ENCODE measurements around the gene SORCS2.

- TF ChIP-seq MXI1 (IDR thresholded peaks at IDR 0.05; ENCODE audit: borderline replicate concordance, low read depth, low read length) (no peak), CTCF (conservative IDR thresholded peaks at IDR 0.05; ENCODE audit: low read depth, low read length) (no peak), RCOR1 (IDR thresholded peaks at IDR 0.05; ENCODE audit: insufficient replicate concordance, low read length) (no peak), MAFK (IDR thresholded peaks at IDR 0.05; ENCODE audit: low read depth, low read length) (no peak), RFX5 (IDR thresholded peaks at IDR 0.05; ENCODE audit: low read depth, low read length) (no peak), POLR2A (IDR thresholded peaks at IDR 0.05; ENCODE audit: low read depth, low read length) (no peak), USF2 (IDR thresholded peaks at IDR 0.05; ENCODE audit: low read depth, low read length) (no peak), CEBPB (IDR thresholded peaks at IDR 0.05; ENCODE audit: low read depth, low read length) (no peak), MAZ (IDR thresholded peaks at IDR 0.05; ENCODE audit: borderline replicate concordance, low read depth, low read length) (no peak), CHD1 (IDR thresholded peaks at IDR 0.05; ENCODE audit: low read depth, low read length) (no peak)
Measured at GRCh38 chr4:7521666-7522065, 329.3 kb downstream of the SORCS2 start.
